Right lobe of liver (tissue), 6 donors: Measurements from ENCODE around the gene CTNND2. TPM values are rescaled to one million over a fixed set of nuclear protein-coding genes. Genes with fewer than 3 reads are reported as not detected.

ENCODE experiments used
- ATAC-seq, 4 donors: fragments of 200-7000 bp; cut with Tn5 transposase; one replicate each; pipeline ENCODE4 v1.9.1; 2020; ENCODE audit warnings: mild to moderate bottlenecking in 4 of 4, moderate library complexity in 4 of 4
- DNase-seq, 3 donors: peaks; one replicate each; pipeline ENCODE4 v3.0.0-alpha.2; 2020
- H3K27ac ChIP-seq, 3 donors: fragments of 200-600 bp; one replicate each; pipeline ENCODE4 v1.8.0; 2022
- H3K27me3 ChIP-seq, 2 donors: fragments of 200-600 bp; one replicate each; pipeline ENCODE4 v1.8.0; 2022
- H3K36me3 ChIP-seq, 4 donors: fragments of 200-600 bp; sonication (generic) in 1 of 4; one replicate each; pipeline versions ENCODE4 v1.5.1 to v1.8.0; 2017 to 2022; ENCODE audit warnings: control low read depth in 1 of 4
- H3K4me1 ChIP-seq, 4 donors: fragments of 200-600 bp; sonication (generic) in 1 of 4; one replicate each; pipeline versions ENCODE4 v1.5.1 to v1.8.0; 2017 to 2022; ENCODE audit warnings: control low read depth in 1 of 4
- H3K4me3 ChIP-seq, 3 donors: fragments of 200-600 bp; one replicate each; pipeline ENCODE4 v1.8.0; 2022
- H3K9me3 ChIP-seq, 4 donors: fragments of 200-600 bp; sonication (generic) in 1 of 4; one replicate each; pipeline versions ENCODE4 v1.5.1 to v1.8.0; 2017 to 2022; ENCODE audit warnings: control low read depth in 1 of 4
- POLR2A ChIP-seq: fragments of 450-650 bp; IDR thresholded peaks from one replicate; pipeline ENCODE4 v1.6.1; 2017; ENCODE audit warnings: antibody characterized with exemption, mild to moderate bottlenecking
- WGBS: methylation state at CpG from one replicate; pipeline ENCODE4 v1.1.6; 2018; ENCODE audit warnings: low coverage, low lambda C conversion rate; ENCODE audit not compliant: insufficient coverage; ENCODE audit errors: missing lambda C conversion rate; 5-methylcytosine and 5-hydroxymethylcytosine counted together
- intact Hi-C, 2 donors: fragments of 100-400 bp; cut with DNase I; formaldehyde crosslinking; loops; one replicate each; pipeline versions ENCODE4 v1.11.2 to v1.14.1; 2022
- total RNA-seq, 6 experiments: library from RNA; depleted of rRNA in 2 of 6; stranded (reverse); fragments of >200 nt in 2 of 6; fragmentation: NEBNext Ultra II Directional in 3 of 6; extraction: Animal tissue kit (Norgen Biotek cat#: 25700) in 3 of 6; gene quantifications; one replicate each; pipeline versions ENCODE4 v1.1.0 to v1.2.4, GENCODE V29; 2016 to 2023
- TF ChIP-seq, protein P1 (sequence below), 4 donors: fragments of 200-600 bp in 3 of 4; fragments of 450-650 bp in 1 of 4; IDR thresholded peaks; one replicate each; pipeline versions ENCODE4 v1.5.1 to v1.8.0; 2016 to 2022; ENCODE audit warnings: antibody characterized with exemption in 4 of 4, mild to moderate bottlenecking in 2 of 4
- donor health status: DM: no; HTN: yes; CAD: no.
- donor health status: DM: no; HTN: no; CAD: no.
- donor health status: DM: no; HTN: no; CAD: no.
- donor health status: DM: no; HTN: yes; CAD: no.
- donor health status: DM: no; HTN: yes; CAD: no.

The CTNND2 gene
- total RNA-seq, 6 experiments from 2014 or later: 0.06 to 1.5 (median 1.1) TPM

GRCh38 chr5:11524188-11524587 lies 380.1 kb downstream of the CTNND2 start:
- intact Hi-C loops: no loop called here
- Histone ChIP-seq H3K4me3 (no peak overlapping the region), H3K27ac (no peak overlapping the region), H3K27me3 (no peaks in the 10 kb centered on the region), H3K4me1 (no peaks in the 10 kb centered on the region), H3K9me3 (no peaks in the 10 kb centered on the region), H3K36me3 (no peaks in the 10 kb centered on the region)
- no peak for TF ChIP-seq POLR2A
- ATAC-seq: no peak
- DNase-seq: no peak
- WGBS: 47% methylated on average over 4 of the region's 4 CpGs

DNA sequence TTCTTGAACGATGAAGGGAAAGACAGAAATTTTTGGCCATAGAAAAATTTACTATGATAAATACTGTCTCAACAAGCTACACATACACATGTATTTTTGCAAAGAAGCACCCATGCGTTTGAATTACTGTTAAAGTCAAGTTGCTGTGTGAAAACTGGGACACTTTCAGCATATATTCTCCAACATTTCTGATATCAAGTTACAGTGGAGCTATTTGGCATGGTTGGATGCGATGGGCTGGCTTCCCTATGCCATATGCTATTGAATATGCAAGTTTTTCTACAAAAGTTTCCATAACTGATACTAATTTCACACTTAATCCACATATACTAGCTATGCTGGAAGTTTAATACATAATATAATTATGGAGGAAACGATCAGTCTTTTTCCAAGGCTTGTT lies 381.4 kb downstream of the CTNND2 start:
- Histone ChIP-seq H3K4me3 (no peak overlapping the region), H3K27me3 (no peaks in the 10 kb centered on the region), H3K4me1 (no peaks in the 10 kb centered on the region), H3K36me3 (no peaks in the 10 kb centered on the region), H3K27ac (no peak overlapping the region), H3K9me3 (no peaks in the 10 kb centered on the region)
- intact Hi-C loops: no loop called here
- no peak for TF ChIP-seq POLR2A
- TF ChIP-seq, protein P1, sequence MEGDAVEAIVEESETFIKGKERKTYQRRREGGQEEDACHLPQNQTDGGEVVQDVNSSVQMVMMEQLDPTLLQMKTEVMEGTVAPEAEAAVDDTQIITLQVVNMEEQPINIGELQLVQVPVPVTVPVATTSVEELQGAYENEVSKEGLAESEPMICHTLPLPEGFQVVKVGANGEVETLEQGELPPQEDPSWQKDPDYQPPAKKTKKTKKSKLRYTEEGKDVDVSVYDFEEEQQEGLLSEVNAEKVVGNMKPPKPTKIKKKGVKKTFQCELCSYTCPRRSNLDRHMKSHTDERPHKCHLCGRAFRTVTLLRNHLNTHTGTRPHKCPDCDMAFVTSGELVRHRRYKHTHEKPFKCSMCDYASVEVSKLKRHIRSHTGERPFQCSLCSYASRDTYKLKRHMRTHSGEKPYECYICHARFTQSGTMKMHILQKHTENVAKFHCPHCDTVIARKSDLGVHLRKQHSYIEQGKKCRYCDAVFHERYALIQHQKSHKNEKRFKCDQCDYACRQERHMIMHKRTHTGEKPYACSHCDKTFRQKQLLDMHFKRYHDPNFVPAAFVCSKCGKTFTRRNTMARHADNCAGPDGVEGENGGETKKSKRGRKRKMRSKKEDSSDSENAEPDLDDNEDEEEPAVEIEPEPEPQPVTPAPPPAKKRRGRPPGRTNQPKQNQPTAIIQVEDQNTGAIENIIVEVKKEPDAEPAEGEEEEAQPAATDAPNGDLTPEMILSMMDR (IDR thresholded peaks at IDR 0.05): no peak
- WGBS: 46% methylated on average over 3 of the region's 4 CpGs
- DNase-seq (no peak), ATAC-seq (no peak)

DNA sequence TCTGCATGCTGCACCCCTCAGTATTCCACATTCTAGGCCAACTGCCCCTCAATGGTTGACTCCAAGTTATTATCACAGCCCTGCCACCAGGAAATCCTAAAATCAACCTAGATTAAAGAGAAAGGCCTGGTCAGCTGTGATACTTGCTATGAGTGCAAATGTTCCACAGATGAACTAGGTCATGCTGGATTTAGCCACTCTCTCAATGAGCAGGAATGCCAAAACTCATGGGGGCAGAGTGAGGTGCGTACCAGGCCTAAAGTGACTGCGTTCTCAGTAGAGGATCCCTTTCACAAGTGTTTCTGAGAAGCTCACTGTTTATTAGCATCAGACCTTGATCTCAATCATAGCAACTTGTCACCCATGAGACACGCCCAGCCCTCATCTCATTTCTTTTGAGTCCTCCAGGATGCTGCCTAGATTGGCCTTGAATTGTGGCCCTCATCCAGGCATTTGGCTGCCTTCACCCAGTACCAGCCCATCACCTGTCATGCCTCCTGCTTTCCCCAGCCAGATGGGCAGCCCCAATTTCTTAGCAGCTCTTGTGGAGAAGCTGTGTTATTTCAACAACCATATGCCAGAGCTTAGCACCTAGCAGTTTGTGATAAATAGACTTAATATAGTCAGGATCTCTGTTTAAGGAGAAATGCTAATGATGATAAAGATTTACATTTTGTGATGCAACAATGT lies 383.9 kb downstream of the CTNND2 start:
- WGBS: 86% methylated on average over 1 of the region's 3 CpGs
- DNase-seq (no peak), ATAC-seq (no peak)
- no peaks in the 10 kb centered on the region for H3K36me3 ChIP-seq
- H3K4me3 ChIP-seq: no peak overlapping the region
- no peaks in the 10 kb centered on the region for H3K9me3 ChIP-seq
- H3K27ac ChIP-seq: no peak overlapping the region
- H3K4me1 ChIP-seq: no peaks in the 10 kb centered on the region
- TF ChIP-seq, protein P1 (IDR thresholded peaks at IDR 0.05): no peak
- TF ChIP-seq POLR2A: no peak
- H3K27me3 ChIP-seq: no peaks in the 10 kb centered on the region
- intact Hi-C loops: no loop called here

DNA sequence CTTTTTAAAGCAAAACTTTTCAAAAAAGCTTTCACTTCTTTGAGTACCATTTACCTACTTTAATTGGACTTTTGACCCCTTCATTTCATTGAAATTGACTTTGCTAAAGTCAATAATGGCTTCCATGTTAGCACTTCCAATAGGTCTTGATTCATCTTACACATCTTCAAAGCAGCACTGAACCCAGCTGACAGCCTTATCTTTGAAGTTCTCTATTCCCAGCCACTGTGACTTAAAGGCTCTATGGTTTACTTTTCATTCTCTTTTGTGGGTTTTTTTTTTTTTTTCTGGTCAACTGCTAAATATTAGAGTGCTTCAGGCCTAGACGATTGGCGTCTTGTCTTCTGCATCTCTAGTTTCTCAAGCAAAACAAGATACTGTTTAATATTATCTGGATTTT lies 385.0 kb downstream of the CTNND2 start:
- WGBS: 64% methylated on average over 2 of the region's 2 CpGs
- intact Hi-C loops: no loop called here
- no peak for ATAC-seq

DNA sequence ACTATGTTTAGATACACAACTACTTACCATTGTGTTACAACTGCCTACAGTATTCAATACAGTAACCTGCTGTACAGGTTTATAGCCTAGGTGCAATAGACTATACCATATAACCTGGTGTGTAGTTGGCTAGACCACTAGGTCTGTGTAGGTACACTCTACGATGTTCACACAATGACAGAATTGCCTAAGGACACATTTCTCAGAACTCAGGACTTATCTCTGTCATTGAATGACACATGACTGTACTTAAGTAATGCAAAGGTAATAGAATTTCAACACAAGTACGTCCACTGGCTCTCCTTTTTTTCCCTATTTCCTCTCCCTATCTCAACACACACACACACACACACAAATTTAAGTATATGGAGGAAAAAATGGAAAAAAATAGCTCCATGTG lies 385.6 kb downstream of the CTNND2 start:
- Histone ChIP-seq H3K9me3 (no peaks in the 10 kb centered on the region), H3K27me3 (no peaks in the 10 kb centered on the region), H3K4me1 (no peaks in the 10 kb centered on the region), H3K36me3 (no peaks in the 10 kb centered on the region), H3K27ac (no peak overlapping the region), H3K4me3 (no peak overlapping the region)
- intact Hi-C loops: no loop called here
- DNase-seq: no peak
- ATAC-seq: no peak
- WGBS: 69% methylated on average over 2 of the region's 2 CpGs
- TF ChIP-seq, protein P1 (IDR thresholded peaks at IDR 0.05): no peak
- no peak for TF ChIP-seq POLR2A

More for the DNA sequence above, 385.0 kb downstream of the CTNND2 start:
- H3K27ac ChIP-seq: no peak overlapping the region
- no peaks in the 10 kb centered on the region for H3K4me1 ChIP-seq
- H3K27me3 ChIP-seq: no peaks in the 10 kb centered on the region
- no peak overlapping the region for H3K4me3 ChIP-seq
- no peak for DNase-seq
- H3K9me3 ChIP-seq: no peaks in the 10 kb centered on the region
- no peaks in the 10 kb centered on the region for H3K36me3 ChIP-seq
- TF ChIP-seq, protein P1 (IDR thresholded peaks at IDR 0.05): no peak
- no peak for TF ChIP-seq POLR2A
